ENCODE measurements around the gene GNB1L. TPM values are rescaled to one million over a fixed set of nuclear protein-coding genes. Genes with fewer than 3 reads are reported as not detected.

Gene GNB1L
- total and polyA plus RNA-seq, 4 donors: 4.3 to 12.6 (median 4.8) TPM

DNA sequence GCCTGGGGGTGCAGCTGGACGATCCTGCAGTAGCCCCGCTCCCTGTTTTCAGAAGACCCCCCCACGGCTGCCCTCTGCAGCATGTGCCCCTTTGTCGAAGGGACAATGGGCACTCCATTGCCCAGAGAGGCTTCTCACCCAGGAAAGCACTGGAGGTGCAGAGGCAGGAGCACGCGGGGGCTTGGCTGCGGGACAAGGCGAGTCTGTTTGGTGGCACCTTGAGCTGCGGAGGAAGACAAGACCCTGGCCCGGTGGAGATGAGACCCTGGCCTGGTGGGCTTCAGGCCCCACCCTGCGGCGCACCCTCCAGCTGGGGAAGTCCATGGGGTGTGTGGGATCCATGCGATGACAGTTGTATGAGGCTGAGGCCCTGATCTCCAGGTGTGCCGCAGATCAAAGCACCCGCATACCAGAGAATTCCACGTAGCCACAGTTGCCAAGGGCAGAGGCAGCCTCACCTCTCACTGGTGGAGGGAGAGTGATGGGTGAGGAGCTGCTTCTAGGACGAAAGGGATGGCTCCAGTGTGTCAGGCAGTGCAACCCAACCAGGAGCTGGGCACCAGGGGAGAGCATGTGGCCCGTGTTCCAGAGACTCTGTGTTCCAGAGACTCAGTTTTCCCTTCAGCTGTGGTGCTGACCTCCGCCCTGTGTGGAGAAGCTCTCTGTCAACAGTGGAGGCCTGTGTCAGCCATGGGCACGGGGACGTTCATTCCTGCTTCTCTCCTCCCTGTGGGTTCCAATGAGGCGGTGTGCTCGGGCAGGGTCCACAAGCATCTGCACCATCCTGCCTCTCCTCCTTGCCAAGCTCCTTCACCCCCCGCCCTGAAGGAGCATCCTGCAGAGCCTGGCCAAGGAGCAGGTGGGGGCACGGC lies 84.1 kb downstream of the GNB1L start:
- no peaks in the 10 kb centered on the region for H3K27me3 ChIP-seq (ENCODE audit: control insufficient read depth in 1 of 2, insufficient read depth in 2 of 2, low read length in 1 of 2)
- peak in 1 of 2 donors; percentile 38 for DNase-seq
- no peak overlapping the region for H3K27ac ChIP-seq (ENCODE audit: low read depth in 1 of 2, low read length in 2 of 2)
- H3K4me1 ChIP-seq (ENCODE audit: control insufficient read depth in 1 of 2, insufficient read depth in 2 of 2, low read length in 2 of 2): no peaks in the 10 kb centered on the region
- H3K9me3 ChIP-seq (ENCODE audit: control insufficient read depth, low read length): no peaks in the 10 kb centered on the region
- 83 to 88% methylated on average over 25 of the region's 25 CpGs for WGBS, 2 donors
- intact Hi-C loops (cut with DNase I): no loop called here
- H3K4me3 ChIP-seq (ENCODE audit: low read length in 2 of 2): no peak overlapping the region
- no peak for ATAC-seq (ENCODE audit: low FRiP score)
- no peaks in the 10 kb centered on the region for H3K36me3 ChIP-seq (ENCODE audit: control insufficient read depth in 1 of 2, insufficient read depth in 2 of 2, low read length in 1 of 2)

DNA sequence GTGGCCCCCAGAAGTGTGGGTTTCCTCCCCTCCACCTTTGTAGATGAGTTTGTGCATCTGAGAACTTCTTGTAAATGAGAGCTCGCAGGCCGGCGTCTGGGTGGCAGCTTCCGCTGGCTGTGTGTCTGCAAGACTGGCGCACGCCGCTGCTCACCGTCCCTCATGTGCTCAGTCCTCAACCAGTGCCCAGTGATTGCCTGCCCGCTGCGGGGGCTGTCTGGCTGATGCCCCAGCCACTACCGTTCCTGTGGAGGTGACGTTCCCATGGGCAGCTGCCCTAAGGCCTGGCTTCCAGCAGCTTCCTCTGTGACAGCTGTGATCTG lies 85.3 kb downstream of the GNB1L start:
- Histone ChIP-seq H3K4me1 (ENCODE audit: control insufficient read depth in 1 of 2, insufficient read depth in 2 of 2, low read length in 2 of 2) (no peaks in the 10 kb centered on the region), H3K36me3 (ENCODE audit: control insufficient read depth in 1 of 2, insufficient read depth in 2 of 2, low read length in 1 of 2) (no peaks in the 10 kb centered on the region), H3K27me3 (ENCODE audit: control insufficient read depth in 1 of 2, insufficient read depth in 2 of 2, low read length in 1 of 2) (no peaks in the 10 kb centered on the region), H3K4me3 (ENCODE audit: low read length in 2 of 2) (no peak overlapping the region), H3K9me3 (ENCODE audit: control insufficient read depth, low read length) (no peaks in the 10 kb centered on the region), H3K27ac (ENCODE audit: low read depth in 1 of 2, low read length in 2 of 2) (no peak overlapping the region)
- 94 to 97% methylated on average over 12 of the region's 12 CpGs for WGBS, 2 donors
- peak in 1 of 2 donors; percentile 33 for DNase-seq
- intact Hi-C loops (cut with DNase I): no loop called here
- ATAC-seq (ENCODE audit: low FRiP score): no peak

DNA sequence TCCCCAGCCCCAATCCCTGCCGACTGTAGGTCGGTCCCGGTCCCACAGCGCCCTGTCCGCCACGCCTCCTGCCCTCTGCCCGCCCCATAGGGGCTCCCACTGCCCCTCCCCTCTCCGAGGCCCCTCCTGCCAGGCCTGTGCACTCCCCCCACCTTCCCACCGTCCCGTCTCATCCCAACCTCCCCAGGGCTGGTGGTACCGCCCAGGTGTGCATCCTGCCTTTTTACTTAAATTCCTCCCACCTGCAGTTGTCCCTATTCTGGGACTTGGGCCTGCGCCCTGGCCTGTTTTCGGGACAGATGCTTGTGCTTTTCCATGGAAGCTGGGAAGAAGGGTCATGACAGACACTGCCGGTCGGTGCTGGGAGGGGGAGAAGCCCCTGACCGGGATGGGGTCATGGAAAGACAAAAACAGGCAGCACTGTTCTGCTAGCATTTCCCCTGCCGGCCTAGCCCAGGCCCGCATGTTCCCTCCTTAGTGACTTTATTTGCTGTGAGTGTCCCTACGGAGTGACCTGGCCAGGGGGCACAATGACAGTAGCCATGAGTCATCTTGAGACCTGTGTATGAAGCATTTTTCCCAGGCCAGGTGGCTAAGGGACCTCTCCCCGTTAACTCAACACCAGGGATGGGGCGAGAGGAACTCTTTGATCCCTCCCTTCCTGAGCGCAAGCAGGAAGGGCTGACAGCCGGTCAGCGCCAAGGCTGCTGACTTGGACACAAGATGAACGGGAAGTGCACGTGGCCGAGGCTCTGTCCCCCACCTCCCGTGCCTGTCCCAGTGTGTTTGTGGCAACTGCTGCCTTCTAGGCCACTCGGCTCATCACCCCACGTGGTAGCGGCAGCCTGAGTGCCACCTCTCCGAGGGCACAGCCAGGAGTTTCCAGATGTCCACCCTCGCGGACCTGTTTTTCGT lies 87.0 kb downstream of the GNB1L start:
- Histone ChIP-seq H3K27me3 (ENCODE audit: control insufficient read depth in 1 of 2, insufficient read depth in 2 of 2, low read length in 1 of 2) (no peaks in the 10 kb centered on the region), H3K27ac (ENCODE audit: low read depth in 1 of 2, low read length in 2 of 2) (no peak overlapping the region), H3K4me1 (ENCODE audit: control insufficient read depth in 1 of 2, insufficient read depth in 2 of 2, low read length in 2 of 2) (no peaks in the 10 kb centered on the region), H3K9me3 (ENCODE audit: control insufficient read depth, low read length) (no peaks in the 10 kb centered on the region), H3K36me3 (ENCODE audit: control insufficient read depth in 1 of 2, insufficient read depth in 2 of 2, low read length in 1 of 2) (no peaks in the 10 kb centered on the region), H3K4me3 (ENCODE audit: low read length in 2 of 2) (no peak overlapping the region)
- WGBS, 2 donors: 66 to 82% methylated on average over 35 of the region's 35 CpGs
- ATAC-seq (ENCODE audit: low FRiP score): peak; percentile 34
- intact Hi-C loops (cut with DNase I): no loop called here
- peak in 1 of 2 donors; percentile 89 for DNase-seq

DNA sequence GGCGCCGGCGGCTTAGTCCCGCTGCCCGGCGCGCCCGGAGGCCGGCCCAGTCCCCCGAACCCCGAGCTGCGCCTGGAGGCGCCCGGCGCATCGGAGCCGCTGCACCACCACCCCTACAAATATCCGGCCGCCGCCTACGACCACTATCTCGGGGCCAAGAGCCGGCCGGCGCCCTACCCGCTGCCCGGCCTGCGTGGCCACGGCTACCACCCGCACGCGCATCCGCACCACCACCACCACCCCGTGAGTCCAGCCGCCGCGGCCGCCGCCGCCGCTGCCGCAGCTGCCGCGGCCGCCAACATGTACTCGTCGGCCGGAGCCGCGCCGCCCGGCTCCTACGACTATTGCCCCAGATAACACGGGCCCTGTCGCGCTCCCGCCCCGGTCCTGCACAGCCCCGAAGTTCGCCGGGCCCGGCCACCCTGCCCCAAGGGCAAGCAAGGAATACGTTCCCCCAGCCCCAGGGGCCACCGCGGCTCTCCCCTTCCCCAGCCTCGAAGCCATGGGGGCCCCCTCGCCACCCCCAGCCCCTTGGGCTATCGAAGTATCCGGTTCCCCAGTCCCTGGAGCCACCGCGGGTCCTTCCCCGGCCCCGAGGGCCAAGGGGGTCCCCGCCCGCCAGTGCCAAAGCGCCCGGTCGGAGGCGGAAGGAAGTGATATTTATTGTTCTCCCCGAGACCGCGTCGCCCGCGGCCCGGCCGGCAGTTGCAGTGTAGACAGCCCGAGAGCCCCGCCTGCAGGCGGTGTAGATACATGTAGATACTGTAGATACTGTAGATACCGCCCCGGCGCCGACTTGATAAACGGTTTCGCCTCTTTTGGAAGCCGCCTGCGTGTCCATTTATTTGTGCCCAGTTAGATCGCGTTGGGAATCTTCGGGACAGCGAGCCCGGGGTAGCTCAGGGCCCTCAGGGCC lies 87.9 kb downstream of the GNB1L start:
- no peaks in the 10 kb centered on the region for H3K36me3 ChIP-seq (ENCODE audit: control insufficient read depth in 1 of 2, insufficient read depth in 2 of 2, low read length in 1 of 2)
- ATAC-seq (ENCODE audit: low FRiP score) (peak; percentile 28), DNase-seq (peak in 1 of 2 donors; percentile 84)
- H3K27me3 ChIP-seq (ENCODE audit: control insufficient read depth in 1 of 2, insufficient read depth in 2 of 2, low read length in 1 of 2): no peaks in the 10 kb centered on the region
- H3K4me1 ChIP-seq (ENCODE audit: control insufficient read depth in 1 of 2, insufficient read depth in 2 of 2, low read length in 2 of 2): no peaks in the 10 kb centered on the region
- H3K9me3 ChIP-seq (ENCODE audit: control insufficient read depth, low read length): no peaks in the 10 kb centered on the region
- H3K27ac ChIP-seq (ENCODE audit: low read depth in 1 of 2, low read length in 2 of 2): no peak overlapping the region
- no peak overlapping the region for H3K4me3 ChIP-seq (ENCODE audit: low read length in 2 of 2)
- intact Hi-C loops (cut with DNase I): no loop called here
- 25 to 41% methylated on average over 63 to 103 of the region's 103 CpGs for WGBS, 2 donors

- no peak for DNase-seq
- intact Hi-C loops (cut with DNase I): no loop called here
- H3K4me1 ChIP-seq (ENCODE audit: control insufficient read depth in 1 of 2, insufficient read depth in 2 of 2, low read length in 2 of 2): no peaks in the 10 kb centered on the region
- H3K4me3 ChIP-seq (ENCODE audit: low read length in 2 of 2): no peak overlapping the region
- H3K27ac ChIP-seq (ENCODE audit: low read depth in 1 of 2, low read length in 2 of 2): no peak overlapping the region
- 25 to 48% methylated on average over 4 to 36 of the region's 36 CpGs for WGBS, 2 donors
- H3K9me3 ChIP-seq (ENCODE audit: control insufficient read depth, low read length): no peaks in the 10 kb centered on the region
- H3K36me3 ChIP-seq (ENCODE audit: control insufficient read depth in 1 of 2, insufficient read depth in 2 of 2, low read length in 1 of 2): no peaks in the 10 kb centered on the region
- H3K27me3 ChIP-seq (ENCODE audit: control insufficient read depth in 1 of 2, insufficient read depth in 2 of 2, low read length in 1 of 2): no peaks in the 10 kb centered on the region
- ATAC-seq (ENCODE audit: low FRiP score): no peak
Measured at GRCh38 chr22:19766240-19766510, 88.5 kb downstream of the GNB1L start.

DNA sequence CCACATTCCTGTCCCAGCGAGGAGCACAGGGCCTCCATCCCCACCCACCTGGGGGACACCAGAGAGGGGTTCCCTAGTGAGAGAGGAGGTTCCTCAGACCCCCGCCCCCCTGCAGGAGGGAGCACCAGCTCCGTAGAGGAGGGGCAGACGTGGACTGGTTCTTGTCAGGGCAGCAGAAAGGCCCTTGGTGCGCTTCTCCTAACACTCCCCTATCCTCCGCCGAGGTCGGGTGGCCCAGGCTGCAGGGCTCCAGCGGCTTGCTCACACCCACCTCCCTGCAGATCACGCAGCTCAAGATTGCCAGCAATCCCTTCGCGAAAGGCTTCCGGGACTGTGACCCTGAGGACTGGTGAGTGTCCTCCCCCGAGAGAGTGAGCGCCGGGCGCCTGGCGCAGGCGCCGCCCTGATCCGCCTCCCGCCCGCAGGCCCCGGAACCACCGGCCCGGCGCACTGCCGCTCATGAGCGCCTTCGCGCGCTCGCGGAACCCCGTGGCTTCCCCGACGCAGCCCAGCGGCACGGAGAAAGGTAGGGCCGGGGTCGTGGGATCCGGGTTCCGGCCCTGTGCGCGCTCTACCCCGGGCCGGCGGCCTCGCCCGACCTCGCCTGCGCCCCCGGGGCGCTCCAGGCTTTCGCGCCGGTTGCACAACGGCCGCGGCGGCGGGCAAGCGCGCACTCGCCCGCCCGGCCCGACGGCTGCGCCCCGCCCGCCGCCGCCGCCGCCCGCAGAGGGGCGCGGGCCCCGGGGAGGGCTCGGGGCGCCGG lies 89.0 kb downstream of the GNB1L start:
- Histone ChIP-seq H3K27me3 (ENCODE audit: control insufficient read depth in 1 of 2, insufficient read depth in 2 of 2, low read length in 1 of 2) (no peaks in the 10 kb centered on the region), H3K36me3 (ENCODE audit: control insufficient read depth in 1 of 2, insufficient read depth in 2 of 2, low read length in 1 of 2) (no peaks in the 10 kb centered on the region), H3K27ac (ENCODE audit: low read depth in 1 of 2, low read length in 2 of 2) (no peak overlapping the region), H3K4me3 (ENCODE audit: low read length in 2 of 2) (no peak overlapping the region), H3K4me1 (ENCODE audit: control insufficient read depth in 1 of 2, insufficient read depth in 2 of 2, low read length in 2 of 2) (no peaks in the 10 kb centered on the region), H3K9me3 (ENCODE audit: control insufficient read depth, low read length) (no peaks in the 10 kb centered on the region)
- intact Hi-C loops (cut with DNase I): no loop called here
- DNase-seq (peak in 1 of 2 donors; percentile 70), ATAC-seq (ENCODE audit: low FRiP score) (no peak)
- 27 to 44% methylated on average over 59 to 83 of the region's 83 CpGs for whole genome bisulfite sequencing, 2 donors

- no peak for ATAC-seq (ENCODE audit: low FRiP score)
- no peak overlapping the region for H3K4me3 ChIP-seq (ENCODE audit: low read length in 2 of 2)
- H3K27ac ChIP-seq (ENCODE audit: low read depth in 1 of 2, low read length in 2 of 2): no peak overlapping the region
- no peaks in the 10 kb centered on the region for H3K36me3 ChIP-seq (ENCODE audit: control insufficient read depth in 1 of 2, insufficient read depth in 2 of 2, low read length in 1 of 2)
- 85 to 91% methylated on average over 25 of the region's 25 CpGs for WGBS, 2 donors
- no peaks in the 10 kb centered on the region for H3K4me1 ChIP-seq (ENCODE audit: control insufficient read depth in 1 of 2, insufficient read depth in 2 of 2, low read length in 2 of 2)
- H3K27me3 ChIP-seq (ENCODE audit: control insufficient read depth in 1 of 2, insufficient read depth in 2 of 2, low read length in 1 of 2): no peaks in the 10 kb centered on the region
- DNase-seq: no peak
- H3K9me3 ChIP-seq (ENCODE audit: control insufficient read depth, low read length): no peaks in the 10 kb centered on the region
- intact Hi-C loops (cut with DNase I): no loop called here
Measured at GRCh38 chr22:19764636-19765476, 89.8 kb downstream of the GNB1L start.

Data from aorta (tissue), 5 donors.